Endothelial cell of umbilical vein (primary cell): ENCODE data around the gene ZBTB40. TPM values are rescaled to one million over a fixed set of nuclear protein-coding genes. Genes with fewer than 3 reads are reported as not detected.

Experiments used
- BruUV-seq: library from RNA; stranded (reverse); fragments of 400-500 nt; replicated peaks from 2 replicates; lab custom pipeline; 2021; lab: Mats Ljungman, UMichigan
- CTCF ChIA-PET: fragments of 300-600, 350-600 bp; sonication (Branson Sonifier 250); formaldehyde crosslinking; loops from one replicate; lab custom pipeline; 2021; ENCODE audit warnings: antibody characterized with exemption, inconsistent platforms; lab: Charles Lee
- POLR2A ChIA-PET: fragments of 300-600, 350-600 bp; sonication (Branson Sonifier 250); formaldehyde crosslinking; loops from one replicate; lab custom pipeline; 2021; ENCODE audit warnings: antibody characterized with exemption, inconsistent platforms; lab: Charles Lee
- DNase-seq: peaks from one replicate; pipeline ENCODE4 v3.0.0-alpha.2; 2011; ENCODE audit warnings: low read depth, low spot score
- FAIRE-seq: peaks from 2 replicates; lab custom pipeline; 2011; peaks lifted over from hg19 to GRCh38; lab: Jason Lieb, UNC
- H2AFZ ChIP-seq: 2 replicates; pipeline ENCODE4 v1.6.0; 2012; ENCODE audit warnings: low read depth, low read length, control low read depth, inconsistent platforms
- H3K27ac ChIP-seq: 2 replicates; pipeline ENCODE4 v1.5.1; 2011; ENCODE audit warnings: low read depth, mild to moderate bottlenecking, control low read depth, low read length, moderate library complexity; ENCODE audit not compliant: insufficient read depth
- H3K27me3 ChIP-seq, 2 experiments: 2 replicates each; pipeline versions ENCODE4 v1.6.0 to v1.6.1; 2011; ENCODE audit warnings: low read length in 2 of 2, mixed read lengths in 1 of 2; ENCODE audit not compliant: control insufficient read depth in 2 of 2, insufficient read depth in 2 of 2
- H3K36me3 ChIP-seq, 2 experiments: 2 replicates in 1 of 2; 3 replicates in 1 of 2; pipeline ENCODE4 v1.5.1; 2011; ENCODE audit warnings: low read length in 2 of 2, mild to moderate bottlenecking in 1 of 2, moderate library complexity in 1 of 2; ENCODE audit not compliant: control insufficient read depth in 2 of 2, insufficient read depth in 2 of 2; ENCODE audit errors: extremely low read depth in 1 of 2
- H3K4me1 ChIP-seq: 3 replicates; pipeline ENCODE4 v1.5.1; 2011; ENCODE audit warnings: mild to moderate bottlenecking, low read length; ENCODE audit not compliant: control insufficient read depth, insufficient read depth; ENCODE audit errors: extremely low read depth
- H3K4me2 ChIP-seq: 2 replicates; pipeline ENCODE4 v1.6.1; 2011; ENCODE audit warnings: low read length, control low read depth, mixed read lengths; ENCODE audit not compliant: insufficient read depth
- H3K4me3 ChIP-seq, 3 experiments: fragments of 200-600 bp in 1 of 3; sonication (generic), shearing (Covaris generic) in 1 of 3; replicated peaks in 1 of 3; 2 replicates each; pipeline ENCODE4 v1.5.1; 2011 to 2016; ENCODE audit warnings: control low read depth in 3 of 3, low read length in 3 of 3, mild to moderate bottlenecking in 2 of 3, inconsistent platforms in 1 of 3, low read depth in 1 of 3, moderate library complexity in 1 of 3; ENCODE audit not compliant: insufficient read depth in 1 of 3
- H3K79me2 ChIP-seq: 2 replicates; pipeline ENCODE4 v1.6.0; 2012; ENCODE audit warnings: low read length, inconsistent platforms; ENCODE audit not compliant: control insufficient read depth, insufficient read depth
- H3K9ac ChIP-seq: replicated peaks from 2 replicates; pipeline ENCODE3; 2011; ENCODE audit warnings: low read length, control low read depth; ENCODE audit not compliant: insufficient read depth; ENCODE audit errors: extremely low read depth
- H3K9me1 ChIP-seq: replicated peaks from 3 replicates; pipeline ENCODE4 v1.6.0; 2011; ENCODE audit warnings: mild to moderate bottlenecking, low read length; ENCODE audit not compliant: control insufficient read depth, insufficient read depth; ENCODE audit errors: extremely low read depth
- H3K9me3 ChIP-seq: replicated peaks from 2 replicates; pipeline ENCODE4 v1.5.1; 2012; ENCODE audit warnings: low read length, inconsistent platforms; ENCODE audit not compliant: control insufficient read depth, insufficient read depth
- H4K20me1 ChIP-seq: replicated peaks from 2 replicates; pipeline ENCODE3; 2011; ENCODE audit warnings: mild to moderate bottlenecking, low read length; ENCODE audit not compliant: control insufficient read depth, insufficient read depth; ENCODE audit errors: extremely low read depth
- EZH2 ChIP-seq: IDR thresholded peaks from 2 replicates; pipeline ENCODE4 v1.6.1; 2012; ENCODE audit warnings: borderline replicate concordance, low read depth, mild to moderate bottlenecking, moderate library complexity, low read length, inconsistent platforms; ENCODE audit not compliant: severe bottlenecking
- FOS ChIP-seq: IDR thresholded peaks from 2 replicates; pipeline ENCODE4 v1.6.1; 2011; ENCODE audit warnings: mild to moderate bottlenecking, low read length, moderate library complexity, borderline replicate concordance; ENCODE audit not compliant: insufficient read depth
- JUN ChIP-seq: IDR thresholded peaks from 2 replicates; pipeline ENCODE4 v1.6.1; 2011; ENCODE audit warnings: borderline replicate concordance, low read depth; ENCODE audit not compliant: insufficient read length, insufficient read depth
- MYC ChIP-seq: IDR thresholded peaks from one replicate; pipeline ENCODE4 v1.6.1; 2011; ENCODE audit warnings: mild to moderate bottlenecking, low read depth, low read length
- POLR2A ChIP-seq: IDR thresholded peaks from 2 replicates; pipeline ENCODE4 v1.6.1; 2012; ENCODE audit warnings: low read depth, mild to moderate bottlenecking, control low read depth, low read length
- POLR2AphosphoS5 ChIP-seq: IDR thresholded peaks from 2 replicates; pipeline ENCODE4 v1.6.1; 2012; ENCODE audit warnings: low read depth, mild to moderate bottlenecking, control low read depth, low read length, moderate library complexity; ENCODE audit not compliant: insufficient read depth
- dilution Hi-C: fragments of 300-500 bp; cut with MboI; formaldehyde crosslinking; loops from one replicate; pipeline ENCODE4 v1.15.0; 2019; ENCODE audit warnings: low sequenced_read_pairs; ENCODE audit not compliant: extremely low pct_ligation_motif_present
- intact Hi-C: fragments of 100-400 bp; cut with micrococcal nuclease; formaldehyde crosslinking; loops from one replicate; pipeline ENCODE4 v1.10.0; 2022
- polyA plus RNA-seq, 4 experiments: library from polyadenylated mRNA; depleted of rRNA in 3 of 4; stranded (reverse) in 3 of 4; unstranded in 1 of 4; fragments of >200 nt; gene quantifications; 2 replicates each; pipeline versions ENCODE4 v1.2.1 to v1.2.3, GENCODE V29; 2011 to 2012; ENCODE audit warnings: missing spikeins in 1 of 4
- total RNA-seq: library from RNA; stranded (reverse); gene quantifications from 2 replicates; pipeline ENCODE4 v1.2.3, GENCODE V29; 2021
- TF ChIP-seq, protein P1 (sequence below): IDR thresholded peaks from 2 replicates; pipeline ENCODE4 v1.6.1; 2011; ENCODE audit not compliant: insufficient read depth, insufficient read length
- TF ChIP-seq, protein P2 (sequence below), 2 donors: IDR thresholded peaks; 1 replicate in 1 of 2; 2 replicates in 1 of 2; pipeline ENCODE4 v1.5.1; 2011; ENCODE audit warnings: low read length in 2 of 2, mild to moderate bottlenecking in 2 of 2, moderate library complexity in 2 of 2, control low read depth in 1 of 2, inconsistent platforms in 1 of 2, low read depth in 1 of 2; ENCODE audit not compliant: insufficient read depth in 1 of 2; ENCODE audit errors: extremely low read depth in 1 of 2

Gene ZBTB40
- total and polyA plus RNA-seq, 2 donors (not counting 3 experiments of a cell fraction or from before 2014, with no cell fraction given) = 12.3 to 21.3 TPM

DNA sequence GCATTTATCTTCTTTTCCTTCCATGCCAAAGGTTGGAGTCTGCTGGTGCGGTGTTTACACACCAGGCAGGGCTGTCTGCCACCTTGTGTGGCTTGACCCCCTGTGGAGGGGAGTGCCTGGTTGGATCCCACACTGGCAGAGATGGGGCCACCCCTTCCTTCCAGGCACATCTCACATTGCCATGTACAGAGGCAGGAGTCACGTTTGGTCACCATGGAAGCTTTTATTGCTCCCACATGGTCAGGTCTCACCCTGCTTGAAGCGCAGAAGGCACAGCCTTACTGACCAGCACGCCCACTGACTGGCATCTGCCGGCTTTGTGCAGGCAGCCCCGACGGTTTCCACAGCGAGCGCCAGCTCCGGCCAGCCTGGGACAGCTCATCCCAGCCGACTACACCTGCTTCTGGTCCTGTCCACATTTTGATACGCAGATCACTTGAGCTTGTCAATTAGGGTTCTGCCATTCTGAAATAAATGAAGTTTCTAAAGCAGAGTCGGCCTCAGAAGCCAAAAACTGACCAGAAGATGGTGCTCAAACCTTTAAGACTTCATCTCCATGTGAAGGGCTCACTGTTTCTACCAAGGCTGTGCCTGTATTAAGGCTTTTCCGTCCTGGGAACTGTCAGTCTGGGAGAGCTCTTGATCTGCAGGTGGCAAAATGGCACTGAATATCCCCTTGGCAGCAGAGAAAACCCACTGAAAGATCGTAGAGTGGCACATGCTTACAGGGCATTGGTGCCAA is 76.1 kb downstream of the ZBTB40 start:
- Histone ChIP-seq H3K4me2 (no peak overlapping the region), H3K9me3 (no peaks in the 10 kb centered on the region), H2AFZ (no peak overlapping the region), H3K4me3 (no peak overlapping the region), H3K79me2 (no peaks in the 10 kb centered on the region), H3K27ac (no peak overlapping the region), H3K36me3 (peaks cover 2 to 22% of the 10 kb centered on the region in 2 experiments), H3K9ac (no peak overlapping the region), H3K9me1 (no peaks in the 10 kb centered on the region), H3K27me3 (no peaks in the 10 kb centered on the region), H4K20me1 (no peaks in the 10 kb centered on the region), H3K4me1 (peaks cover 6% of the 10 kb centered on the region)
- FAIRE-seq (no peak), DNase-seq (no peak)
- dilution Hi-C loops = no loop called here
- TF ChIP-seq POLR2A (no peak), POLR2AphosphoS5 (no peak), MYC (no peak)
- TF ChIP-seq, protein P1, sequence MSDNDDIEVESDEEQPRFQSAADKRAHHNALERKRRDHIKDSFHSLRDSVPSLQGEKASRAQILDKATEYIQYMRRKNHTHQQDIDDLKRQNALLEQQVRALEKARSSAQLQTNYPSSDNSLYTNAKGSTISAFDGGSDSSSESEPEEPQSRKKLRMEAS = no peak
- intact Hi-C loops = no loop called here
- BruUV-seq = no TSS peak
- ChIA-PET POLR2A (no interaction called here), CTCF (interaction anchor here (0.7 to 1.3 kb wide), 2 partner anchors 107 to 114 kb away, joined by 3 to 6 read pairs; no protein-coding TSS in a partner anchor)

DNA sequence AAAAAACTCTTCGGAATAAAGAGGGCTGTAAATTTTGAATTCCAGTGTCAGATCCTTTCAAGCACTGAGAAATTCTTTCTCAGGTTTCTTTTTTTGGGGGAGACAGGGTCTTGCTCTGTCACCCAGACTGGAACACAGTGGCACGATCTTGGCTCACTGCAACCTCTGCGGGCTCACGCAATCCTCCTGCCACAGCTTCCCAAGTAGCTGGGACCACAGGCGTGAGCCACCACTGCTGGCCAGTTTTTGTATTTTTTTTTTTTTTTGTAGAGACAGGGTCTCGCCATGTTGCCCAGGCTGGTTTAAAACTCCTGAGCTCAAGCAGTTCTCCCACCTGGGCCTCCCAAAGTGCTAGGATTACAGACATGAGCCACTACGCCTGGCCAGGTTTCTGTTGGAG is 76.8 kb downstream of the ZBTB40 start:
- Histone ChIP-seq H3K4me1 (peaks cover 6% of the 10 kb centered on the region), H3K4me3 (no peak overlapping the region), H3K27ac (no peak overlapping the region), H4K20me1 (no peaks in the 10 kb centered on the region), H3K9me1 (no peaks in the 10 kb centered on the region), H3K9me3 (no peaks in the 10 kb centered on the region), H3K79me2 (no peaks in the 10 kb centered on the region), H3K9ac (no peak overlapping the region), H2AFZ (no peak overlapping the region), H3K36me3 (peaks cover 2 to 22% of the 10 kb centered on the region in 2 experiments), H3K4me2 (no peak overlapping the region), H3K27me3 (no peaks in the 10 kb centered on the region)
- dilution Hi-C loops = no loop called here
- intact Hi-C loops = no loop called here
- ChIA-PET CTCF (interaction anchor here (0.7 to 1.3 kb wide), 2 partner anchors 108 to 113 kb away, joined by 3 to 6 read pairs; no protein-coding TSS in a partner anchor), POLR2A (no interaction called here)
- FAIRE-seq (no peak), DNase-seq (no peak)
- TF ChIP-seq, protein P2, sequence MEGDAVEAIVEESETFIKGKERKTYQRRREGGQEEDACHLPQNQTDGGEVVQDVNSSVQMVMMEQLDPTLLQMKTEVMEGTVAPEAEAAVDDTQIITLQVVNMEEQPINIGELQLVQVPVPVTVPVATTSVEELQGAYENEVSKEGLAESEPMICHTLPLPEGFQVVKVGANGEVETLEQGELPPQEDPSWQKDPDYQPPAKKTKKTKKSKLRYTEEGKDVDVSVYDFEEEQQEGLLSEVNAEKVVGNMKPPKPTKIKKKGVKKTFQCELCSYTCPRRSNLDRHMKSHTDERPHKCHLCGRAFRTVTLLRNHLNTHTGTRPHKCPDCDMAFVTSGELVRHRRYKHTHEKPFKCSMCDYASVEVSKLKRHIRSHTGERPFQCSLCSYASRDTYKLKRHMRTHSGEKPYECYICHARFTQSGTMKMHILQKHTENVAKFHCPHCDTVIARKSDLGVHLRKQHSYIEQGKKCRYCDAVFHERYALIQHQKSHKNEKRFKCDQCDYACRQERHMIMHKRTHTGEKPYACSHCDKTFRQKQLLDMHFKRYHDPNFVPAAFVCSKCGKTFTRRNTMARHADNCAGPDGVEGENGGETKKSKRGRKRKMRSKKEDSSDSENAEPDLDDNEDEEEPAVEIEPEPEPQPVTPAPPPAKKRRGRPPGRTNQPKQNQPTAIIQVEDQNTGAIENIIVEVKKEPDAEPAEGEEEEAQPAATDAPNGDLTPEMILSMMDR (IDR thresholded peaks at IDR 0.05; ENCODE audit: extremely low read depth in 1 of 2, insufficient read depth in 1 of 2, low read depth in 1 of 2, low read length in 2 of 2) = no peak
- TF ChIP-seq EZH2 (no peak), JUN (no peak), POLR2AphosphoS5 (no peak), FOS (no peak)
- TF ChIP-seq, protein P1 = no peak
- no TSS peak for BruUV-seq
